ENCODE measurements around the gene HOXD10.

The HOXD10 gene

GRCh38 chr2:176115883-176116813, at the start of gene HOXD10:
TSS of gene HOXD10 (plus strand) at chr2:176116778. CDS start at chr2:176116834, 56 bp downstream.
- no peak for DNase-seq

DNA sequence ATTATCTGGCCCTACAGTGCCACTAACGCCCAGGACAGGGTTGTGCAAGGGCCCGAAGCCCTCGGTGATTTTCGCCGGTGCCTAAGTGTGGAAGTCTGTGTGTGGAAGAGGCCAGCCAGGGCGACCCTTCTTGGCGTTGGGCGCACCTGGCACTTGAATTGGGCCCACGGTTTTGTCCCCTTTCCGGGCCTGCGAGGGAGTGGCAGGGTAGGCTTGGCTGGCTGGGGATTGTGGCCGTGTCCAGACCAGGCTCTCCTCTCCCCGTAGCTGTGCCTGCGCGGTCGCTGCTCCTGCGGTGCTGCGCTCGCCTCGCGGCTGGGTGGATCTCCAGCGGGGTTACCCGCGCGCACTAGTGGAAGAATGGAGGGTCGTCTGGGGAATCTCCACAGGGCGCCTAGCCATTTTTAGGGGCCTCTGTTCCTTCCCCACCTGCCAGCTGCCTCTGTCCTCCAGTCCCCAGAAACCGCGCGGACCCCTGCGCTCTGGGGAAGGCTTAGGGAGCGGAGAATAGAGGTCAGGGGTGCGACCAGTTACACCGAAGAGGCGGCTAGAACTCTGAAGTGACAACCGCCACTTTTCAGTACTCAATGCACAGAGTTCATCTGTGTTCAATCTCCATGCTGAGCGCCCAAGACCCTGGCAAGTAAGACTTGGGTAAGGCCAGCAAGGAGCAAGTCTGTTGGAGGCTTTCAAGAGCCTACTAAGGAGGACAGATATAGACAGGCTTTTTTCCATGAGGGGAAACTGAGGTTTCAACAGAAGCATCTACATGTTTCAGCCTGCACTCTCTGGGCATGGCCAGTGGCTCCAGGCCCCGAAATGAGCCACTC, 48.8 kb upstream of the HOXD10 start:
- no peak for DNase-seq

- no peak for DNase-seq
These were observed 48.2 kb upstream of the HOXD10 start for GRCh38 chr2:176068419-176068832.

GRCh38 chr2:176071330-176072291, 45.0 kb upstream of the HOXD10 start:
- DNase-seq = no peak

- DNase-seq = no peak
These were observed 44.3 kb upstream of the HOXD10 start for GRCh38 chr2:176072292-176072669.

GRCh38 chr2:176072951-176073904, 43.4 kb upstream of the HOXD10 start:
- no peak for DNase-seq

DNA sequence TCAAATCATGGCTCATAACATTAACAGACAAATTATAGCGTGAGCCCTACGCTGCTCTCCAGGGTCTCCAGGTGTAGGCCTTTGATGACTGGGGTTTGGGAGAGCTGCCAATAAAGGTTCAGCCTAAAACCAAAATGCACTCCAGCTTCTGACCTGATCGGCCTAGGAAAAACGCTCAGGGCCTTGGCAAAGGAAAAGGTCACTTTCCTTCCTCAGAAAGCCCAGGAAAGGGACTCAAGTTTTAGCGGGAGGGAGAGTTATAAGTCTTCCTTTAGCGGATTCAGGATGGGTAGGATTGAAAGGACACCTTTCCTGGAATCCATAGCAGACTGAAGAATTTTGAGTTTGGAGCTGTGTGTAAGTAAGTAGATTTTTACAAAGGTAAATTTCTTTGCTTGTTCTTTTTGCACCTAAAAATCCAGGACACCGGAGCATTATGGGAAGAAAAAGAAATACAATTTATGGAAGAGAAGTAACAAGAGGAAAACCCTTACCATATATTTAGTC, 41.6 kb upstream of the HOXD10 start:
- no peak for DNase-seq

- DNase-seq = no peak
These were observed 41.1 kb upstream of the HOXD10 start for GRCh38 chr2:176075481-176075880.

- DNase-seq = no peak
These were observed 40.5 kb upstream of the HOXD10 start for GRCh38 chr2:176076063-176076462.

DNA sequence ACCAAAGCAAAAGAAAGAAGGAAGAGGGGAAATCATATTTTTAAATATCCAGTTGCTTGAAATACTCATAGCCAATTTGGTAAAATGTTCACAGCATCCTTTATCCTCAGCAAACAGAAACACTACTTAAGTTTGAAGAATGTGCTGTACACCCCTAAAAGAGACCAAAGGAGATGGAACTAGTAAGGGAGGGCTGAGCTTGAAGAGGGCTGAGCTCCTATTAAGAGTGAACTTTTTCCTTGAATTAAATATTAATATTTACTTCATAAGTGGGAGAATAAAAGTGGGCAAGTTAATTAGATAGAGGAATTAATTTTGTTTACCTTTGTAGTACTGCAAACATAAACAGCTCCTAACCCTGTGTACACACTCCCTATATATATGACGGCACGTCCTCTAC, 39.8 kb upstream of the HOXD10 start:
- no peak for DNase-seq

- DNase-seq = no peak
These were observed 37.9 kb upstream of the HOXD10 start for GRCh38 chr2:176078541-176079284.

DNA sequence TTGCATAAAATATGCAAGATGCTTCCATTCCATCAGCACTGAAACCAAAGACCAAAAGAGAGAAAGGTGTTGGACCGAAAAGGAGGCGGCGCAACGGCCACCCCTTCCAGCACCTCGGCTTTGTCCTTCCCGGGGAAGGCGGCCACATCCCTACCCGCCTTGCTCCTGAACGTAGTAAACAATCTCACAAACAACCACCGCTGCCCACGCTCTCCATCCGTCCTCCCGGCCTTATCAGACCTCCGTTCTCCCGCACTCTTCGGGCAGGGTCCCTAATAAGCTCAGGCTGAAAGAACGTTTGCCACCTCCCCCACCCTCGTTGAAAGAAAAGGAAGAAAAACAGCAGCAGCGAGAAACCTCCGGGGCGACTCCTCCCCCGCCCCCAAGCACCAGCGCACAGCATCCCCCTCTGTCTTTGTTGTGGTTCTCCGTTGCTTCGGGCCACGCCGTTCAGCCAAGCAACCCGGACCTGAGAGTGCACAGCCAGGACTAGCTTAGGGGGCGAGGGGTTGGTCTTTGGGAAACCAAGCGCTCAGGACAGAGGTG, 37.2 kb upstream of the HOXD10 start:
- no peak for DNase-seq

DNA sequence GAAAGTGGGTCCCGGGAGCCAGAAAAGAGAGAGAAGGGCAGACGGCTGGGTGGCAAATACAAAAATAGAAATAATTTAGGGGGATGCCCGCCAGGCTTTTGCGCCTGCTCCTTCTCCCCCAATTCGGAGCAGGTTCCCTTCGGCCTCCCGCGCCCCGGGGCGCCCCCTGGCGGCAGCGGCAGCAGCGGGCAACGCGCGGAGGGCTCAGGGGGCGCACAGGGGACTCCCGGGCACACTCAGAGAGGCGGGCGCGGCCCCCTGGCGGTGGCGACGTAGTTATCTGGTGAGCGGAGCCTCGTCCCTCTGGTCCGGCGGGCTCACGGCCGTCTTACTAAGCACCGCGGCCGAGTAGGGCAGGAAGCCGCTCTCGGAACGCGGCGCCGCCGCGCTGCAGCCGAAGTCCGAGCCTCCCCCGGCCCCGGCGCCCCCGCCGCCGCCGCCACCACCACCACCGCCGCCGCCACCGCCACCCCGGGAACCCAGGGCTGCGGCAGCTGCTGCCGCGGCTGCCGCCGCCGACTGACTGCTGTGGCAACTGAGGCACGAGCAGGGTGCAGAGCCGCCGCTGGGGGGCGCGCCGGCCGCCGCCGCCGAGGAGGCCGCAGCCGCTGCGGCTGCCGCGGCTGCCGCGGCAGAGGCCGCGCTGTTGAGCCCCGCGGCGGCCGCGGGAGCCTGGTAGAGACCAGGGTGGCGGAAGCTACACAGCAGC, 36.6 kb upstream of the HOXD10 start:
- DNase-seq = no peak

- DNase-seq = no peak
These were observed 35.8 kb upstream of the HOXD10 start for GRCh38 chr2:176080540-176081375.

DNA sequence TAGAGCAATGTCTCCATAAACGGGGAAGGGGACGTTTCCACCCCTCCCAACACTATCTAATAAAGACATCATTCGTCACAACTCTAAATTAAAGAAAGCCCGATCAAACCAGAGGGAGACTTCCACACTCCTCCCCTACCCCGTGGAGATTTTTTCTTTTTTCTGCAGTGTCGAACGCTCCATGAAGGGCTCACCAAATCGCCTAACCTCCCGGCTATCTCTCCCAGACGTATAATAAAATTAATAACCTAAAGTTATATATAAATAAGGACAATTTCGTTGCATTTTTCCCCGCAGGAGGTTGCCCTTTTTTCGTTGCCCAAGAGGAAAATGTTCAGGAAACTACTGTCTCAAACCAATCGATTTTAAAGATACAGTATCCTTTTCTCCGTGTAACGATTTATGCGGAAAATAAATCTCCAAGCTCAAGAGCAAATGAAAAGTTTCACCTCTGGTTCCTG, 35.2 kb upstream of the HOXD10 start:
- DNase-seq = no peak

DNA sequence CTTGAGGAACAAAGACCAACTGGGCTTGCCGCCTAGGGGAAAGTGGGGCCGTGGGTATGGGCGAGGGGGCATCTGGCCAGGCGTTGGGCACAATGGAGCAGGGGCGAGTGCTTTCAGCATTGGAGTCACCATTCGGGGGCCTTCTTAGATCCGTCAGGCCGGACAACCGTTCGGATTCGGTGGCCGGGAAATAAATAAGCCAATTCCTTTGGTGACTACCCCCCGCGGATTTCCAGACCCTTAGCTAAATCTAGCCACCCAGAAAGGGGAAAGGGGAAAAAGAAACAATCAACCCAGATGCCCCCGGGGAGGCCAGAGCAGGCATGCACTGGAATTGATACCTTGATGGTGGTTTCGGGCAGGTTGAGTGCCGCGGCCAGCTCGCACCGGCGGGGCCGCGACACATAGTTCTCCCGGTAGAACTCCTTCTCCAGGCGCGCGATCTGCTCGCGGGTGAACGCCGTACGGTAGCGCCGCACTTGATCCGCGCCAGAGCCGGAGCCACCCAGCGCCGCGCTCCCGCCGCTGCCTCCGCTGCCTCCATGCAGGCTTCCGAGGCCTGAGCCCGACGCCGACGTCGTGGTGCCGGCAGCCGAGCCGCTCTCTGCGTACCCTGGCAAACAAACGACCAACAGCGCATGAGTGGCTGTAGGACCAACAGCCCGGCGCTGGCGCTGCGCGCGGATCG, 34.6 kb upstream of the HOXD10 start:
- DNase-seq = no peak

DNA sequence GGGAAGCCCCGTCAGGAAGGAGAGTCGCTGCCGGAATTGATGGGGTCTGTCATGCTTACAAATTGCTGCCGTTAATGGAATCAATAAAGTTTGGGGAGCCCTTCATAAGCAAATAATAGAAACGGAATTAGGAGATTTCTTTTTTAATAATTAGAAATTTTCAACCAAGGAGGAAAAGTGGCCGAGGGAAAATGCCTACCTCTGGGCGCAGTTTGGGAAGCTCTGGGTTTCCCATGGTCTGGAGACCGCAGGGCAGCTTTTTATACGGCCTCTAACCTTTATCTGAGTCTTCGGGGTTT, 34.1 kb upstream of the HOXD10 start:
- DNase-seq = no peak

All from stimulated activated CD4-positive, alpha-beta T cell treated with anti-CD3 and anti-CD28 coated beads, Interleukin-4, amount 100 ng/mL, for 4 hours (primary cell).